NCI-H2196 (cell line): ENCODE data around the gene SLC25A30.
A peak's percentile ranks its signal among the peaks of the same experiment; 100 is the strongest.

ENCODE experiments used
- DNase-seq: peaks from one replicate; lab custom pipeline; 2025; ENCODE audit not compliant: unreplicated experiment; lab: John Stamatoyannopoulos, UW

SLC25A30 gene

GRCh38 chr13:45417790-45418534 lies at the start of gene SLC25A30:
Gene SLC25A30, minus strand, starts transcription at chr13:45418373. Its CDS starts 6,948 bp downstream, at chr13:45411425.
- DNase-seq, result peak; percentile 69

- no peak for DNase-seq
Measured at GRCh38 chr13:45466359-45466758, 48.2 kb upstream of the SLC25A30 start.

- peak; percentile 79 for DNase-seq
Measured at GRCh38 chr13:45464687-45465453, 46.7 kb upstream of the SLC25A30 start, which contains the start of gene COG3. Gene COG3, plus strand, starts transcription at chr13:45464939. Its CDS starts 98 bp downstream, at chr13:45465037.

- DNase-seq, result no peak
Measured at GRCh38 chr13:45464141-45464686, 46.0 kb upstream of the SLC25A30 start.

- no peak for DNase-seq
Measured at GRCh38 chr13:45456196-45456972, 38.2 kb upstream of the SLC25A30 start.

GRCh38 chr13:45454204-45454603 lies 36.0 kb upstream of the SLC25A30 start:
- DNase-seq, result no peak

- no peak for DNase-seq
Measured at GRCh38 chr13:45451282-45451681, 33.1 kb upstream of the SLC25A30 start.

GRCh38 chr13:45448965-45449559 lies 30.9 kb upstream of the SLC25A30 start:
- DNase-seq, result no peak

GRCh38 chr13:45447050-45447661 lies 29.0 kb upstream of the SLC25A30 start:
- DNase-seq, result no peak

GRCh38 chr13:45446181-45446580 lies 28.0 kb upstream of the SLC25A30 start:
- DNase-seq, result no peak

- no peak for DNase-seq
Measured at GRCh38 chr13:45445053-45445452, 26.9 kb upstream of the SLC25A30 start.

- no peak for DNase-seq
Measured at GRCh38 chr13:45441633-45442032, 23.5 kb upstream of the SLC25A30 start.

- DNase-seq, result no peak
Measured at GRCh38 chr13:45439781-45440462, 21.7 kb upstream of the SLC25A30 start.

GRCh38 chr13:45439008-45439407 lies 20.8 kb upstream of the SLC25A30 start:
- no peak for DNase-seq

GRCh38 chr13:45437947-45438346 lies 19.8 kb upstream of the SLC25A30 start:
- DNase-seq, result no peak

- DNase-seq, result no peak
Measured at GRCh38 chr13:45436953-45437352, 18.8 kb upstream of the SLC25A30 start.

- no peak for DNase-seq
Measured at GRCh38 chr13:45436332-45436731, 18.2 kb upstream of the SLC25A30 start.

GRCh38 chr13:45434556-45435371 lies 16.6 kb upstream of the SLC25A30 start:
- DNase-seq, result no peak

GRCh38 chr13:45433381-45433790 lies 15.2 kb upstream of the SLC25A30 start:
- no peak for DNase-seq
